HepG2 (cell line): Measurements from ENCODE around the gene GABRR2.

Experiments
- ARNTL ChIP-seq: sonication (generic); formaldehyde crosslinking; IDR thresholded peaks from 2 replicates; pipeline ENCODE4 v1.4.0; 2020; ENCODE audit warnings: mild to moderate bottlenecking, missing genetic modification reagents
- ATF7 ChIP-seq, 2 experiments: fragments of 450-650 bp in 1 of 2; sonication (generic) in 1 of 2; formaldehyde crosslinking in 1 of 2; IDR thresholded peaks; 2 replicates each; pipeline versions ENCODE4 v1.4.0 to v1.6.1; 2016 to 2020; ENCODE audit warnings: antibody characterized with exemption in 1 of 2, mild to moderate bottlenecking in 1 of 2, missing genetic modification reagents in 1 of 2
- CEBPB ChIP-seq: IDR thresholded peaks from 2 replicates; pipeline ENCODE4 v1.6.1; 2011; ENCODE audit warnings: low read depth, low read length, improper control_type of control experiment, borderline replicate concordance
- CTCF ChIP-seq: sonication (generic); formaldehyde crosslinking; IDR thresholded peaks from 2 replicates; pipeline ENCODE4 v1.5.0; 2020; ENCODE audit warnings: mild to moderate bottlenecking, missing genetic modification reagents, moderate library complexity
- NFE2L2 ChIP-seq: fragments of 150-350 bp; IDR thresholded peaks from 2 replicates; pipeline ENCODE4 v1.6.1; 2014; ENCODE audit warnings: low read length
- NFKBIZ ChIP-seq: IDR thresholded peaks from 2 replicates; pipeline ENCODE4 v1.6.1; 2018; ENCODE audit warnings: missing genetic modification reagents, missing compliant biosample characterization

- no peak for TF ChIP-seq ATF7 (IDR thresholded peaks at IDR 0.05)
- TF ChIP-seq ATF7 (CRISPR knock-in tag; IDR thresholded peaks at IDR 0.05): no peak
- TF ChIP-seq CEBPB: no peak
- no peak for TF ChIP-seq CTCF
- TF ChIP-seq NFE2L2: no peak
- no peak for TF ChIP-seq NFKBIZ (CRISPR knock-in tag)
- no peak for TF ChIP-seq ARNTL (CRISPR knock-in tag)
Observed at GRCh38 chr6:89267918-89268317, 47.2 kb downstream of the GABRR2 start.
